Measurements from ENCODE around the gene CACNA1G. TPM values are rescaled to one million over a fixed set of nuclear protein-coding genes. Genes with fewer than 3 reads are reported as not detected.

Gene CACNA1G
- total RNA-seq, 1 experiment from 2014 or later: not detected

DNA sequence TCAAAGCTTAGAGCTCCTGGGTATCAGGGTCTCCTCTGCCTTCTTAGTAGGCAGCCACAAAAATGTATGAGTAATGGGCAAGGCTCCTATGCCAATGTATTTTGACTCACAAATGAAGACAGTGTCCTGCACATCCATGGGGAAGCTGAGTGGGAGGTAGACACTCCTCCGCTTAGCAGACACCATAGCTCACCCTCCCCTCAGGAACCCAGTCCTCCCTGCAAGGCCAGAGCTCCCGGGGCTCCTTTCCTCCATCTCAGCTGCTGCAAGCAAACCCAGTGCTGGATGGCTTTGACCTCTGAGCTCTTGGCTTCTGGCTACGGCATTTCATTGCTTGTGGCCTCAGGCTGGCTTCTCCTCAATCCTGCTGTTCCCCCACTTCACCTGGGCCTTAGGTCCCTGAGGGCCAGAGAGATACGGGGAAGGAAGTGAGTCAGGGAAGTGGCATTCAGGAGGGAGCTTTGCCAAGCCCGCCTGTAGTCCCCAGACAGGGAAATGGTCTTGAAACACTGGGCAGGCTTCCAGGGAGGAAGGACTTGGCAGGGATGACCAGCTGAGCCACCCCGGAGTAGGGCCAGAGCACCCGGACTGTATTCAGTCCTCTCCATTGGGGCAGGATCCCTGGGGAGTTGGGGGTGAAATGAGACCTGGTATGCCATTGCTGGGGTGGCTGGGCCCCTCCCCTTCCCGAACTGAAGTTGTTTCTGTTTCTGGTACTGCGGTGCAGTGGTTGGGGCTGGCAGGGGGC, 78.6 kb downstream of the CACNA1G start:
- no peaks in the 10 kb centered on the region for H3K9me3 Mint-ChIP-seq (ENCODE audit: unreplicated experiment)
- intact Hi-C loops (cut with micrococcal nuclease): loop anchor here (1.0 kb wide), 2 partner anchors 23 to 32 kb away; no protein-coding TSS in a partner anchor
- CTCF ChIA-PET: interaction anchor here (0.5 to 2.7 kb wide), 14 partner anchors 9 to 212 kb away, joined by 3 to 16 read pairs (median 4); no protein-coding TSS in a partner anchor
- peak overlapping the region; percentile 81 for H3K27ac Mint-ChIP-seq (ENCODE audit: low read depth, unreplicated experiment)
- H3K4me3 Mint-ChIP-seq (ENCODE audit: unreplicated experiment): peak overlapping the region; percentile 71
- H3K4me1 Mint-ChIP-seq (ENCODE audit: insufficient read depth, unreplicated experiment): peaks cover 54% of the 10 kb centered on the region
- no TSS peak for BruUV-seq (replicated peaks)
- H3K27me3 Mint-ChIP-seq (ENCODE audit: insufficient read depth, unreplicated experiment): no peaks in the 10 kb centered on the region
- DNase-seq (ENCODE audit: unreplicated experiment): peak; percentile 100
- TF ChIP-seq, protein P1, sequence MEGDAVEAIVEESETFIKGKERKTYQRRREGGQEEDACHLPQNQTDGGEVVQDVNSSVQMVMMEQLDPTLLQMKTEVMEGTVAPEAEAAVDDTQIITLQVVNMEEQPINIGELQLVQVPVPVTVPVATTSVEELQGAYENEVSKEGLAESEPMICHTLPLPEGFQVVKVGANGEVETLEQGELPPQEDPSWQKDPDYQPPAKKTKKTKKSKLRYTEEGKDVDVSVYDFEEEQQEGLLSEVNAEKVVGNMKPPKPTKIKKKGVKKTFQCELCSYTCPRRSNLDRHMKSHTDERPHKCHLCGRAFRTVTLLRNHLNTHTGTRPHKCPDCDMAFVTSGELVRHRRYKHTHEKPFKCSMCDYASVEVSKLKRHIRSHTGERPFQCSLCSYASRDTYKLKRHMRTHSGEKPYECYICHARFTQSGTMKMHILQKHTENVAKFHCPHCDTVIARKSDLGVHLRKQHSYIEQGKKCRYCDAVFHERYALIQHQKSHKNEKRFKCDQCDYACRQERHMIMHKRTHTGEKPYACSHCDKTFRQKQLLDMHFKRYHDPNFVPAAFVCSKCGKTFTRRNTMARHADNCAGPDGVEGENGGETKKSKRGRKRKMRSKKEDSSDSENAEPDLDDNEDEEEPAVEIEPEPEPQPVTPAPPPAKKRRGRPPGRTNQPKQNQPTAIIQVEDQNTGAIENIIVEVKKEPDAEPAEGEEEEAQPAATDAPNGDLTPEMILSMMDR (IDR thresholded peaks at IDR 0.05; ENCODE audit: unreplicated experiment): no peak
- POLR2A ChIA-PET: interaction anchor here (0.6 to 6.9 kb wide), 19 partner anchors 9 to 312 kb away, joined by 3 to 96 read pairs (median 6); partner anchors contain the start of genes ANKRD40 and LUC7L3
- H3K36me3 Mint-ChIP-seq (ENCODE audit: insufficient read depth, unreplicated experiment): peaks cover 38% of the 10 kb centered on the region

DNA sequence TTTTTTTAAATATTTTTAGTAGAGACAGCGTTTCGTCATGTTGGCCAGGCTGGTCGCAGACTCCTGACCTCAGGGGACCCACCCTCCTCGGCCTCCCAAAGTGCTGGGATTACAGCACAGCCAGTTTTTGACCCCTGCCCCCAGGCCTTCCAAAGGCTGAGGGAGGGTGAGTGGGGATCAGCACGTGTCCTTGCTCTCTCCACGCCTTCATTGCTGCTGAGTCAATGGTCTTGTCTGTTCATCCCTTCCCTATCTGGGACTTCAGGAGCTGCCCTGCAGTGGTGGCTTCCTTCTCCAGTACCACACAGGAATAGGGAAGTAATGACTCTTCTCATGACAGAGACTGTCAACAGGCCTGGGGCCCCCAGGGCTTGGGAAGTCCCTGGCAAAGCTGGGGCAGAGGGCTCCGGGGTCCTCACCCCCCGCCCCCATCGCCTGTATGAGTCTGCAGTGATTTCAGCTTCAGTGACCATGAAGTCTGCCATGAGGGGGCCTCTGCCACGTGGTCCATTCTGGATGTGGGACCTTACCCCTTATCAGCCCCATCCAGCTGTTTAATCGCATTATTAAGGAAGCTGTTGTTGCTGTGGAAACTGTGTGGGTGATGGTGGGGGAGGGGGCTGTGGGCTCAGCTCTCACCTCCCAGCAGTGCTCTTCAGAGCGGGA, 80.3 kb downstream of the CACNA1G start:
- Mint-ChIP-seq H3K36me3 (ENCODE audit: insufficient read depth, unreplicated experiment) (peaks cover 38% of the 10 kb centered on the region), H3K9me3 (ENCODE audit: unreplicated experiment) (no peaks in the 10 kb centered on the region), H3K4me1 (ENCODE audit: insufficient read depth, unreplicated experiment) (peaks cover 52% of the 10 kb centered on the region), H3K27me3 (ENCODE audit: insufficient read depth, unreplicated experiment) (no peaks in the 10 kb centered on the region), H3K4me3 (ENCODE audit: unreplicated experiment) (no peak overlapping the region), H3K27ac (ENCODE audit: low read depth, unreplicated experiment) (peak overlapping the region; percentile 87)
- TF ChIP-seq, protein P1 (IDR thresholded peaks at IDR 0.05; ENCODE audit: unreplicated experiment): no peak
- intact Hi-C loops (cut with micrococcal nuclease): no loop called here
- CTCF ChIA-PET: interaction anchor here (0.6 to 2.5 kb wide), 4 partner anchors 10 to 1027 kb away, joined by 3 to 14 read pairs (median 8); no protein-coding TSS in a partner anchor
- POLR2A ChIA-PET: interaction anchor here (1.2 to 6.9 kb wide), 5 partner anchors 10 to 67 kb away, joined by 3 to 96 read pairs (median 17); partner anchors contain the start of gene ANKRD40
- no TSS peak for BruUV-seq (replicated peaks)
- DNase-seq (ENCODE audit: unreplicated experiment): no peak

DNA sequence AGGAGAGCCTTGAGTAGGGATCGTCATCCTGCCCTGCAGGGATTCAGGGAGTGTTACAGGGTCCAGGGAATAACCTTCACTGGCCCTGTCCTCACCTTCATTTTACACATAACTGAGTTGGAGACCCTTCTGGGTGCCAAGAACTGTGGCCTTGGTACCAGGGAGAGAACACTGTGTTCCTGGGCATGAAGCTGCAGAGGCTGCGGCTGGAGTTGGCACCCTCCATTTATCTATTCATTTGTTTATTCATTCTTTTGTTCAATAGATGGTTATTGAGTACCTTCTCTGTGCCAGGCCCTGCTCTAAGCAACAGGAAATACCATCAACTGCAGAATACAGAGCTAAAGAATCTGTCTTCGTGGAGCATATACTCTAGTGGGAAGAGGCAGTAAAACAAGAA, 80.8 kb downstream of the CACNA1G start:
- intact Hi-C loops (cut with micrococcal nuclease): no loop called here
- peaks cover 52% of the 10 kb centered on the region for H3K4me1 Mint-ChIP-seq (ENCODE audit: insufficient read depth, unreplicated experiment)
- DNase-seq (ENCODE audit: unreplicated experiment): no peak
- TF ChIP-seq, protein P1 (IDR thresholded peaks at IDR 0.05; ENCODE audit: unreplicated experiment): no peak
- ChIA-PET POLR2A (interaction anchor here (1.0 to 6.9 kb wide), 5 partner anchors 9 to 54 kb away, joined by 3 to 96 read pairs (median 4); no protein-coding TSS in a partner anchor), CTCF (interaction anchor here (0.6 to 2.5 kb wide), 7 partner anchors 10 to 1026 kb away, joined by 3 to 14 read pairs (median 4); no protein-coding TSS in a partner anchor)
- H3K36me3 Mint-ChIP-seq (ENCODE audit: insufficient read depth, unreplicated experiment): peaks cover 36% of the 10 kb centered on the region
- BruUV-seq (replicated peaks): no TSS peak
- no peak overlapping the region for H3K4me3 Mint-ChIP-seq (ENCODE audit: unreplicated experiment)
- H3K27ac Mint-ChIP-seq (ENCODE audit: low read depth, unreplicated experiment): peak overlapping the region; percentile 87
- H3K9me3 Mint-ChIP-seq (ENCODE audit: unreplicated experiment): no peaks in the 10 kb centered on the region
- H3K27me3 Mint-ChIP-seq (ENCODE audit: insufficient read depth, unreplicated experiment): no peaks in the 10 kb centered on the region

Data from MCF 10A (cell line).